ENCODE measurements around the gene DYNC1LI1. TPM values are rescaled to one million over a fixed set of nuclear protein-coding genes. Genes with fewer than 3 reads are reported as not detected.

Gene DYNC1LI1
- total RNA-seq, 4 donors from 2014 or later, result 44.2 to 51.0 (median 47.9) TPM

DNA sequence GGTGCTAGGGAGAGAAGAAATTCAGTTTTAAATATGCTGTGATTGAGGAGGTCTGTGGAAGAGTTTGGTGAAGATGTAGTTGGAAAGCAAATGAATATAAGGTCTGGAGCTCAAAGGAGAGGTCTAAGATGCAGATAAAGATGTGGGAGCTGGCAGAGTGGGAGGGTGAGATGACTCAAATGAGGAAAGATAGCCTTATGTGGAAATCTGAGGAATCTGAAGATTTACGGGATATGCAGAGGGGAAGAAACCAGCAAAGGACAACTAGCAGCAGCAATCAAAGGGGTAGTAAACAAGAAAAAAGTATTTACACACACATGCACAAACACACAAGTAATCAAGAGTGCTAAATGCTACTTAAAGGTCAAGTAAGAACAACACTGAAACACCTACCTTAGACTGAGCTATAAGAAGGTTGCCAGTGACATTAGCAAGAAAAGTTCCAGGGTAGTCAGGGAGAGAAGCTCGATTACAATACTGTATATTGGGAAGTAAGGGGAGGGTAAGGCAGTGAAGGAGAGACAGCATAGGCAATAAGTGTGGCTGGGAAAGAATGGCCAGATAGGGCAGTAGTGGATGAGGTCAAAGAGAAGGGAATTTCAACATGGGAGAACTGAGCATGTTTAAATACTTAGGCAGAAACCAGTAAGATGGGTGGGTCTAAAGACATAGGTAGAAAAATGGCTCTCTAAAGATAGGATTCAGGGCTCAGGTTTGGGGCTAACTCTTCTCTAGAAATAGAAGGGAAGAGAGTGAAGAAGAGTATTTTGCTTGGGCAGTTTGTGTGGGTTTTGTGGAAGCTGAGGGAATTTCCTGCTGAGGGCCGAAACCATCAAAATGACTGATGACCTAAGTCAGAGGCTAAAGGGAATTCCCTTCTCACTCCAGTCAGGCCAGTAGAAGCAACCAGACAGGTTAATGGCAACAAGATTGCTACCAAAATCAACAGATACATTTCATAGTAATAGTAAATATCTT lies 76.9 kb downstream of the DYNC1LI1 start:
- no peaks in the 10 kb centered on the region for H3K9me3 ChIP-seq
- no peak for TF ChIP-seq POLR2A (IDR thresholded peaks at IDR 0.05)
- TF ChIP-seq, protein P1, sequence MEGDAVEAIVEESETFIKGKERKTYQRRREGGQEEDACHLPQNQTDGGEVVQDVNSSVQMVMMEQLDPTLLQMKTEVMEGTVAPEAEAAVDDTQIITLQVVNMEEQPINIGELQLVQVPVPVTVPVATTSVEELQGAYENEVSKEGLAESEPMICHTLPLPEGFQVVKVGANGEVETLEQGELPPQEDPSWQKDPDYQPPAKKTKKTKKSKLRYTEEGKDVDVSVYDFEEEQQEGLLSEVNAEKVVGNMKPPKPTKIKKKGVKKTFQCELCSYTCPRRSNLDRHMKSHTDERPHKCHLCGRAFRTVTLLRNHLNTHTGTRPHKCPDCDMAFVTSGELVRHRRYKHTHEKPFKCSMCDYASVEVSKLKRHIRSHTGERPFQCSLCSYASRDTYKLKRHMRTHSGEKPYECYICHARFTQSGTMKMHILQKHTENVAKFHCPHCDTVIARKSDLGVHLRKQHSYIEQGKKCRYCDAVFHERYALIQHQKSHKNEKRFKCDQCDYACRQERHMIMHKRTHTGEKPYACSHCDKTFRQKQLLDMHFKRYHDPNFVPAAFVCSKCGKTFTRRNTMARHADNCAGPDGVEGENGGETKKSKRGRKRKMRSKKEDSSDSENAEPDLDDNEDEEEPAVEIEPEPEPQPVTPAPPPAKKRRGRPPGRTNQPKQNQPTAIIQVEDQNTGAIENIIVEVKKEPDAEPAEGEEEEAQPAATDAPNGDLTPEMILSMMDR (IDR thresholded peaks at IDR 0.05 in 4 of 5, conservative IDR thresholded peaks at IDR 0.05 in 1 of 5), result no peak
- no peak for DNase-seq
- ATAC-seq, result no peak
- in situ Hi-C loops (cut with MboI; ENCODE audit: low sequenced_read_pairs in 4 of 4), result no loop called here
- intact Hi-C loops (cut with DNase I; ENCODE audit: low total_unique reads), result no loop called here
- no peak overlapping the region for H3K4me3 ChIP-seq
- H3K4me1 ChIP-seq, result peaks cover 2 to 7% of the 10 kb centered on the region in 2 donors
- H3K27me3 ChIP-seq, result no peaks in the 10 kb centered on the region
- no peaks in the 10 kb centered on the region for H3K36me3 ChIP-seq
- H3K27ac ChIP-seq, result no peak overlapping the region

DNA sequence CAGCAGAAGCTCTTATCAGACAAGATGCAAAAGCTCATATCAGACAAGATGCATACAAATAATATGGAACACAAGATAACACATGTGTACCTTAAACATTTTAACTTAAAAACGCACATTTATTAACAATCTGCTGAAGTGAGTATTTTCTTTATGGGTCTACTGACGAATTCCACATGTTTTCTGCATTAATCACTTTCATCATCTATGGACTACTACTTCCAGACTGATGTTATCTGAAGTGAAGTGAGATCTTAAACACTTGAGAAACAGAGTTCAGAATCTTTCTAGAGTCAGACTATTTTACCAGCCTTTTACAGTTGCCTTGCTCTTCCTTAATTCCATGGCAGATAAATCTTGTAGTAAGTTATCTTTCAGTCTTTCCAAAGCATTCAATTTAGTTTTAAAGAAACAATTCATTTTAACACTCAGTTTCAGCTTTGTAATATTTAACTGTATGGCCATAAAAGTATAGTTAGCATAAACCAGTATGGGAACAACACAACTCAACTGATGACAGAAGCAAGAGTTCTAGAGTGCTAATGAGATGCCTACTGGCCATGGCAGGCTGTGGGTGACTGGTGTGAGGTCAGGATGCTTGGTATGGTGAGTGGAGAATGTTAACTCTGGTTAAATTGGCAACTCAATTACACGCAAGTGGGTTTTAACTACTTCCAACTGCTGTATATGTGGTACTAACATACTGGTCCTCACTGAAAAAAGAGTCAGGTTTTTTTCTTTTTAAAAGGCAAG lies 77.8 kb downstream of the DYNC1LI1 start:
- intact Hi-C loops (cut with DNase I; ENCODE audit: low total_unique reads) (no loop called here), in situ Hi-C loops (cut with MboI; ENCODE audit: low sequenced_read_pairs in 4 of 4) (no loop called here)
- peaks cover 2 to 7% of the 10 kb centered on the region in 2 donors for H3K4me1 ChIP-seq
- no peaks in the 10 kb centered on the region for H3K27me3 ChIP-seq
- no peaks in the 10 kb centered on the region for H3K36me3 ChIP-seq
- no peak overlapping the region for H3K4me3 ChIP-seq
- DNase-seq, result no peak
- TF ChIP-seq, protein P1 (IDR thresholded peaks at IDR 0.05 in 4 of 5, conservative IDR thresholded peaks at IDR 0.05 in 1 of 5), result no peak
- TF ChIP-seq POLR2A (IDR thresholded peaks at IDR 0.05), result no peak
- no peak overlapping the region for H3K27ac ChIP-seq
- H3K9me3 ChIP-seq, result no peaks in the 10 kb centered on the region
- ATAC-seq, result no peak

DNA sequence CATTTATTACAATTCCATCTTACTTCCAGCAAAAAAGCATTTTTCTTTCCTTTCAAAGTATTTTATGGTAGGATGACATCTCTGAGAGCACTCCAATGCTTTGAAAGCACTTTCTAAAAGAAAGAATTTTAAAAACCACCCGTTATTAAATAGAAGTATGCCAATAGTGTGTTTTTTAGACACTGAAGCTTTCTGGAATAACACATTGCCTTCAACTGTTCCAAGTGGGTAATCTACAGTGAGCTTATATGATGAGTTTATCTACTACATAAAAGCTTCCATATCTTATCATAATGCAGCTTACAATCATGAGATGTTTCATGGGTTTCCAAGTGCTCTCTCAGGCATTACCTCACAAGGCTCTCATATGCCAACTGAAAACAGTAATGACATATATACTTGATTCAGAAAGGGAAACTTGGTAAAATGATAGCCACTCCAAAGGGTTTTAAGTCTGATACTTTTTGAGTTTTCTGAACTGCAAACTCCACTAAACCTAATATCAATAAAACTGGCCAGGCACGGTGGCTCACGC lies 82.1 kb downstream of the DYNC1LI1 start:
- H3K4me3 ChIP-seq, result no peak overlapping the region
- TF ChIP-seq, protein P1 (IDR thresholded peaks at IDR 0.05 in 4 of 5, conservative IDR thresholded peaks at IDR 0.05 in 1 of 5), result no peak
- no peak for TF ChIP-seq POLR2A (IDR thresholded peaks at IDR 0.05)
- in situ Hi-C loops (cut with MboI; ENCODE audit: low sequenced_read_pairs in 4 of 4), result no loop called here
- no peaks in the 10 kb centered on the region for H3K27me3 ChIP-seq
- DNase-seq, result no peak
- H3K36me3 ChIP-seq, result no peaks in the 10 kb centered on the region
- no peak overlapping the region for H3K27ac ChIP-seq
- intact Hi-C loops (cut with DNase I; ENCODE audit: low total_unique reads), result no loop called here
- no peak for ATAC-seq
- no peaks in the 10 kb centered on the region for H3K9me3 ChIP-seq
- H3K4me1 ChIP-seq, result no peaks in the 10 kb centered on the region

DNA sequence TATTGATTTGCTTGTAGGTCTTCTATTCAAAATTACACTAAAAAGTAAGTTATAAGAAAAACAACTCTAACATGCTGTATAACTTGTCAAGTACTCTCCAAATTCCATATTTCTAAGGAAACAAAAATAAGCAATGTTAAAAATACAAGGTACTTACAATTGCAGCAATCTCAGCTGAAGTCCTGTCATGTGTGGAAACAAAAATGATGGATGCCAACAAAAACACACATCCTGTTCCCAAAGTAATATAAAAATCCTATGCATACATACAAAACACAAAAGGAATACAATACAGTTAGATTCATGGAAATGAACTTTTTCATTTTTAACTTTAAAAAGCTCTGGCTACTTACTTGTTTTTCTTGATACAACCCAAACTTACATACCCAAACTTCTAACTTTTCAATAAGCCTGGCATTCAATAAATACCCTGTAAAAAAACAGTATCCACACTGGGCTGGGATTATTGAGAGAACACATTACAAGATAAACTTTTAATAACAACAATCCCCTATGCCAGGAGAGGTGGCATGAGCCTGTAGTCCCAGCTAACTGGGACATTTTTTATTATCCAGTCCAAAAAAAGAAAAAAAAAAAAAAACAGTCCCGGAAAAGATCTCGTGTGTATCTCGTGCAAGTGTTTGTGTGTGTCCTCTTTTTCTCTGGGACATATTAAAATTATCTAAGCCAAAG lies 82.7 kb downstream of the DYNC1LI1 start:
- intact Hi-C loops (cut with DNase I; ENCODE audit: low total_unique reads) (no loop called here), in situ Hi-C loops (cut with MboI; ENCODE audit: low sequenced_read_pairs in 4 of 4) (no loop called here)
- ATAC-seq (no peak), DNase-seq (no peak)
- Histone ChIP-seq H3K27ac (no peak overlapping the region), H3K9me3 (no peaks in the 10 kb centered on the region), H3K36me3 (peaks cover 0 to 2% of the 10 kb centered on the region in 2 donors), H3K4me3 (no peak overlapping the region), H3K4me1 (no peaks in the 10 kb centered on the region), H3K27me3 (no peaks in the 10 kb centered on the region)
- TF ChIP-seq, protein P1 (IDR thresholded peaks at IDR 0.05 in 4 of 5, conservative IDR thresholded peaks at IDR 0.05 in 1 of 5), result no peak
- no peak for TF ChIP-seq POLR2A (IDR thresholded peaks at IDR 0.05)

Measured in gastrocnemius medialis (tissue), 4 donors.